Umbilical cord (tissue), 2 donors: ENCODE results near the gene AHNAK2. TPM values are rescaled to one million over a fixed set of nuclear protein-coding genes. Genes with fewer than 3 reads are reported as not detected.
"Not testable (repeated sequence)": the region's sequence is repeated elsewhere in the genome, so short reads cannot be mapped to it uniquely, and the experiment has no call there.

ENCODE experiments used
- DNase-seq: peaks from one replicate; pipeline ENCODE4 v3.0.0-alpha.2; 2015; ENCODE audit warnings: low spot score
- total RNA-seq: library from RNA; depleted of rRNA; stranded (reverse); fragments of >200 nt; gene quantifications from one replicate; pipeline ENCODE4 v1.2.3, GENCODE V29; 2014; ENCODE audit warnings: low replicate concordance; ENCODE audit not compliant: insufficient read depth

AHNAK2 gene
- total RNA-seq: 59.0 TPM

DNA sequence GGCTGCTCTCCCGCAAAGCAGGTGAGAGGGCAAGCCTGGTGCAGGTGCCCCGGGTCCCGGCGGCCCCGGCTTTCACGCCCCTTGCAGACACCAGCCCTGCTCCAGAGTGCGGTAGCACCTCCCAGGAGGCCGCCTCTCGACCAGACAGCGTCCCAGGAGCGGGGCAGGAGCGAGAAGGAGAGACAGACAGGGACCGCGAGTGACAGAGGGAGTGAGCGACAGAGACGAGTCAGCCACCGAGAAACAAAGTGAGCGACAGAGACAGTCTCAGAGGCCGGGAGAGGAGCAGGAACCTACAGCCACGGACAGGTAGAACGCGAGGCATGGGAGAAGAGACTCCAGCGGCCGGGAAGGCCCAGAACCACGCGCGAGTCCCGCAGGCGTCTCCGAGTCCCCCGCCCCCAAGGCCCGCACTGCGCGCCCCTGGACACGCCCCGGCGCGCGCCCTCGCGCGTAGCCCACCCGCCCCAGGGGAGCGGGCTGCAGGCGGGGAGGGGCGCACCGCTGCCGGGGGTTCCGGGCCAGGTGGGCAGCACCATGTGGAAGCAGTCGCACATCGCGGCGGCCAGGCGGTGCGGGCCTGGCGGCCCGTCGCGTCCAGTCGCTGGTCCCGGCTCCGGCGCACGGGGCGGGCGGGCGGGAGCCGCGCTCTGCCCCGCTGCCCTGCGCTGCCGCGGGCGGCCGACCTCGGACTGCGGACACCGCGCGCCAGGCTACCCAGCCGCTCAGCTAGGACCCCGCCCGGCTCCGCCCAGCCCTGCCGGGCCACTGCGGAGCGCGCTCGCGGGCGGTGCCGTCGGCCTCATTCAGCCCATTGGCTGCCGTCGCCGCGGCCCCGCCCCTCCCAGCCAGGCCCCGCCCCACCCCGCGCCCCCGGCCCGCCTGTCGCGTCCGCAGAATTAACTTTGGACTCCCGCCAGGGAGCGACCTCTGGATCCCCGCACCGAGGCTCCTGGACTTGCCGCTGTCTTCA lies at the start of gene AHNAK2:
Gene AHNAK2, minus strand, starts transcription at position 694 of the 973 bp plus-strand sequence. Its CDS starts 137 bp downstream, at position 557.
- peak; percentile 66 for DNase-seq

- not testable (repeated sequence) for DNase-seq
These were observed 49.5 kb upstream of the AHNAK2 start for GRCh38 chr14:105027718-105028117.

- DNase-seq: no peak
These were observed 48.8 kb upstream of the AHNAK2 start for GRCh38 chr14:105026802-105027563.

GRCh38 chr14:105026033-105026785 lies 48.0 kb upstream of the AHNAK2 start:
- DNase-seq: no peak

- no peak for DNase-seq
These were observed 47.3 kb upstream of the AHNAK2 start for GRCh38 chr14:105025429-105025828.

GRCh38 chr14:105023791-105024480 lies 45.8 kb upstream of the AHNAK2 start:
- no peak for DNase-seq

- DNase-seq: no peak
These were observed 45.0 kb upstream of the AHNAK2 start for GRCh38 chr14:105023144-105023543.

- no peak for DNase-seq
These were observed 44.1 kb upstream of the AHNAK2 start for GRCh38 chr14:105022276-105022670.

- DNase-seq: no peak
These were observed 43.6 kb upstream of the AHNAK2 start for GRCh38 chr14:105021656-105022275.

DNA sequence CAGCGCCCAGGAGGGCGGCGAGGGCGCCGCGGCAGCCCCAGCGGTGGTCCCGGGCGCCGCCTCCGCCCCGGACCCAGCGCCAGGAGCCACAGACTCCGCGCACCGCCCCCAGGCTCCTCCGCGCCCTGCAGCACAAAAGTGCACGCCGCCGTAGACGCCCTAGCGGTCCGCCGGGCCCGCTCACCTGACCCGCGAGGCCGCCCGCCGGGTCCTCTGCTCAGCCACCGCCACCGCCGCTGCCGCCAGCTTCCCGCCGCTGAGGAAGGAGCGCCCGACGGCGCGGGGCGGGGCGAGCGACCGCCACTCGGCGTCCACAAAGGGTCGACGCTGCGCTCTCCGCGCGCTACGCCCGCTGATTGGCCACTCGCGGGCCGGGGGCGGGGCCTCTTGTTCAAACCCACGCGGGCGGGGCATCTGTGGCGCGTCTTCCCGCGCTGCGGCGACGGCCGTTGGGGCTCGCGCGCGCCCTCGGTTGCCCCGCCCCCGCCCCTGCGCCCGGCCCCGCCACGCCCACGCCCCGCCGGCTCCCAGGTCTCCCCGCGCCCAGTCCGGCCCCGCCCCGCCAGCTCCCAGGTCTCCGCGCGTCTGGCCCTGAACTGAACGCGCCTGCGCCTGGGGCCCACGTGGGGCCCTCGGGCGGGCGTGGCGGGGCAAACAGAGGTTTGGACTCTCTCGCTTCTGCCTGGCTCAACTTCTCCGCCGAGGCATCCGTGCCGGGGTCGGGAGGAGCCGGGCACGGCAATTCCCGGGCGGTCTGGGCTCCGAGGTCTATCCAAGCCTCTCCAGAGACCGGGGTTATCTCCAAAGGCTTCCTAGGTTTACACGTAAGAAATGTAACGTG lies 42.9 kb upstream of the AHNAK2 start, which contains the start of gene CDCA4:
Gene CDCA4, minus strand, starts transcription at position 269 of the 841 bp plus-strand sequence. CDS start 9,154 bp downstream, outside the sequence.
- peak; percentile 98 for DNase-seq

GRCh38 chr14:105019861-105020814 lies 42.0 kb upstream of the AHNAK2 start:
- peak; percentile 44 for DNase-seq

DNA sequence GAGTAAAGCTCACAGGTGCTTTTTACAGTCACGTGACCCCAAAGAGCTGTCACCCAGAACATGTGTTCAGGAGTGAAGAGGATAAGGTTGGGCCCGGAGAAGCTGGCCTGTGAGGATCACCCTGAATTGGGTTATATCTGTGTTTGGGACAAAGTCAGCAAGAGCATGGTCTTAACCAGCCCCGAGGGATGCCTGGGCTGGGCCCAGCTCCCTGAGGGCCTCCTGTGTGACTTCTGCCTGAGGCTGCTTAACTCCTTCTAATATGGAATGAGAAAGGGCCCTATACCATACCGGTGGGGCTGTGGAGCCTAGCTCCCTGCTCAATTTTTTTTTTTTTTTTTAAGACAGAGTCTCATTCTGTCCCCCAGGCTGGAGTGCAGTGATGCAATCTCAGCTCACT lies 40.2 kb upstream of the AHNAK2 start:
- no peak for DNase-seq

- no peak for DNase-seq
These were observed 37.7 kb upstream of the AHNAK2 start for GRCh38 chr14:105015905-105016304.

- DNase-seq: no peak
These were observed 37.1 kb upstream of the AHNAK2 start for GRCh38 chr14:105015242-105015641.

GRCh38 chr14:105014631-105015030 lies 36.5 kb upstream of the AHNAK2 start:
- DNase-seq: no peak

- no peak for DNase-seq
These were observed 35.9 kb upstream of the AHNAK2 start for GRCh38 chr14:105014032-105014431.

- DNase-seq: peak; percentile 39
These were observed 35.1 kb upstream of the AHNAK2 start for GRCh38 chr14:105013150-105013785.
